Peyer's patch (tissue), 4 donors: ENCODE measurements around the gene SFTA2.

Source experiments
- POLR2A ChIP-seq, 2 donors: fragments of 450-650 bp; IDR thresholded peaks; one replicate each; pipeline ENCODE4 v1.5.1; 2017; ENCODE audit warnings: antibody characterized with exemption in 2 of 2, mild to moderate bottlenecking in 2 of 2, moderate library complexity in 2 of 2
- TF ChIP-seq, protein P1 (sequence below), 6 experiments: fragments of 450-650 bp in 4 of 6; fragments of 200-600 bp in 2 of 6; sonication (generic) in 1 of 6; IDR thresholded peaks; one replicate each; pipeline ENCODE4 v1.5.1; 2017 to 2019; ENCODE audit warnings: antibody characterized with exemption in 6 of 6, mild to moderate bottlenecking in 3 of 6, moderate library complexity in 1 of 6

DNA sequence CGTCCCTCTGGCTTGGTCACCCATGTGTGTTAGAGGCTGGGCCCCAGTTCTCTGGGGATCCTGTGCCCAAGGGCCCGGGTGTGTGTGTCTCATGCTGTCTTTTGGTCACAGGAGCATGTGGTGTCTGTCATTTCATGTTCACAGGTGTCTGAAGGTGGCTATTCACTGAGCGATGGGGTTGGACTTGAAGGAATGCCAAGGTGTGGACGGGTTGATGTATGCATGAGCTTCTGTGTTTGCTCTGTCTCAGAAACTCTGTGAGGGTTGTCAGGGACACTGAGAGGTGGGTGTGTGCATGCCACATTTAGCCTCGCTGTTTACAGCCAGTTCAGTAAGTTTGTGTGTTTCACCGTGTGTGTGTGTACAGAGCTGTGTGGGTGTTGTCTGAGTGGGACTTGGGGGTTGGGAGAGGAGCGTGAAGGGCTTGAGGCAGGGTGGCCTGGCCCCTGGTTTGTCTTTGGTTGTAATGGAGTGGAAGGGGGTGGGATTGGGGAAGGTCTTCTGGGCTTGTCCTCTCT, 46.4 kb downstream of the SFTA2 start:
- TF ChIP-seq, protein P1, sequence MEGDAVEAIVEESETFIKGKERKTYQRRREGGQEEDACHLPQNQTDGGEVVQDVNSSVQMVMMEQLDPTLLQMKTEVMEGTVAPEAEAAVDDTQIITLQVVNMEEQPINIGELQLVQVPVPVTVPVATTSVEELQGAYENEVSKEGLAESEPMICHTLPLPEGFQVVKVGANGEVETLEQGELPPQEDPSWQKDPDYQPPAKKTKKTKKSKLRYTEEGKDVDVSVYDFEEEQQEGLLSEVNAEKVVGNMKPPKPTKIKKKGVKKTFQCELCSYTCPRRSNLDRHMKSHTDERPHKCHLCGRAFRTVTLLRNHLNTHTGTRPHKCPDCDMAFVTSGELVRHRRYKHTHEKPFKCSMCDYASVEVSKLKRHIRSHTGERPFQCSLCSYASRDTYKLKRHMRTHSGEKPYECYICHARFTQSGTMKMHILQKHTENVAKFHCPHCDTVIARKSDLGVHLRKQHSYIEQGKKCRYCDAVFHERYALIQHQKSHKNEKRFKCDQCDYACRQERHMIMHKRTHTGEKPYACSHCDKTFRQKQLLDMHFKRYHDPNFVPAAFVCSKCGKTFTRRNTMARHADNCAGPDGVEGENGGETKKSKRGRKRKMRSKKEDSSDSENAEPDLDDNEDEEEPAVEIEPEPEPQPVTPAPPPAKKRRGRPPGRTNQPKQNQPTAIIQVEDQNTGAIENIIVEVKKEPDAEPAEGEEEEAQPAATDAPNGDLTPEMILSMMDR (IDR thresholded peaks at IDR 0.05): no peak
- peak in 1 of 2 donors; percentile 34 for TF ChIP-seq POLR2A (IDR thresholded peaks at IDR 0.05)
